ENCODE results near the gene HMGN2. TPM values are rescaled to one million over a fixed set of nuclear protein-coding genes. Genes with fewer than 3 reads are reported as not detected.

The HMGN2 gene
- total RNA-seq, 1 donor from 2014 or later: 158 TPM

- H3K4me1 ChIP-seq: peaks cover 18% of the 10 kb centered on the region
- peaks cover 80% of the 10 kb centered on the region for H3K36me3 ChIP-seq
- H3K27ac ChIP-seq (replicated peaks): peak overlapping the region; percentile 81
- TF ChIP-seq CTCF (IDR thresholded peaks at IDR 0.05; ENCODE audit: borderline replicate concordance): no peak
- intact Hi-C loops (cut with micrococcal nuclease): no loop called here
- H3K9me3 ChIP-seq (replicated peaks): no peaks in the 10 kb centered on the region
- H3K4me3 ChIP-seq: no peak overlapping the region
- H3K27me3 ChIP-seq (ENCODE audit: low read depth): no peaks in the 10 kb centered on the region
- DNase-seq: no peak
Measured at GRCh38 chr1:26459148-26459547, 13.1 kb upstream of the HMGN2 start.

GRCh38 chr1:26459573-26460031 is 12.6 kb upstream of the HMGN2 start:
- Histone ChIP-seq H3K36me3 (peaks cover 80% of the 10 kb centered on the region), H3K4me1 (peaks cover 18% of the 10 kb centered on the region), H3K27me3 (ENCODE audit: low read depth) (no peaks in the 10 kb centered on the region), H3K27ac (replicated peaks) (peak overlapping the region; percentile 81), H3K9me3 (replicated peaks) (no peaks in the 10 kb centered on the region), H3K4me3 (no peak overlapping the region)
- no peak for TF ChIP-seq CTCF (IDR thresholded peaks at IDR 0.05; ENCODE audit: borderline replicate concordance)
- DNase-seq: no peak
- intact Hi-C loops (cut with micrococcal nuclease): no loop called here

- intact Hi-C loops (cut with micrococcal nuclease): no loop called here
- no peak for TF ChIP-seq CTCF (IDR thresholded peaks at IDR 0.05; ENCODE audit: borderline replicate concordance)
- Histone ChIP-seq H3K27ac (replicated peaks) (peak overlapping the region; percentile 45), H3K9me3 (replicated peaks) (no peaks in the 10 kb centered on the region), H3K4me3 (no peak overlapping the region), H3K27me3 (ENCODE audit: low read depth) (no peaks in the 10 kb centered on the region), H3K4me1 (peaks cover 49% of the 10 kb centered on the region), H3K36me3 (peaks cover 52% of the 10 kb centered on the region)
- DNase-seq: no peak
Measured at GRCh38 chr1:26468911-26469310, 3.3 kb upstream of the HMGN2 start.

- no peak overlapping the region for H3K4me3 ChIP-seq
- H3K4me1 ChIP-seq: peaks cover 55% of the 10 kb centered on the region
- no peak for TF ChIP-seq CTCF (IDR thresholded peaks at IDR 0.05; ENCODE audit: borderline replicate concordance)
- H3K36me3 ChIP-seq: peaks cover 52% of the 10 kb centered on the region
- no peak overlapping the region for H3K27ac ChIP-seq (replicated peaks)
- no peaks in the 10 kb centered on the region for H3K27me3 ChIP-seq (ENCODE audit: low read depth)
- intact Hi-C loops (cut with micrococcal nuclease): no loop called here
- no peak for DNase-seq
- H3K9me3 ChIP-seq (replicated peaks): no peaks in the 10 kb centered on the region
Measured at GRCh38 chr1:26469558-26469957, 2.7 kb upstream of the HMGN2 start.

GRCh38 chr1:26470878-26471497 is 1.3 kb upstream of the HMGN2 start:
- DNase-seq: no peak
- peaks cover 58% of the 10 kb centered on the region for H3K4me1 ChIP-seq
- peak overlapping the region; percentile 97 for H3K4me3 ChIP-seq
- no peaks in the 10 kb centered on the region for H3K9me3 ChIP-seq (replicated peaks)
- no peak for TF ChIP-seq CTCF (IDR thresholded peaks at IDR 0.05; ENCODE audit: borderline replicate concordance)
- H3K27ac ChIP-seq (replicated peaks): peak overlapping the region; percentile 99
- no peaks in the 10 kb centered on the region for H3K27me3 ChIP-seq (ENCODE audit: low read depth)
- peaks cover 46% of the 10 kb centered on the region for H3K36me3 ChIP-seq
- intact Hi-C loops (cut with micrococcal nuclease): no loop called here

Data from left ventricle myocardium inferior (tissue), 1 donor.